A673 (cell line): ENCODE data around the gene GPA33. TPM values are rescaled to one million over a fixed set of nuclear protein-coding genes. Genes with fewer than 3 reads are reported as not detected.

ENCODE experiments used
- BruUV-seq: library from RNA; stranded (reverse); fragments of 400-500 nt; replicated peaks from 2 replicates; lab custom pipeline; 2021; lab: Mats Ljungman, UMichigan
- CTCF ChIA-PET: fragments of 300-600 bp; sonication (Branson Sonifier 250); formaldehyde crosslinking; loops from one replicate; lab custom pipeline; 2022; ENCODE audit warnings: antibody characterized with exemption; lab: Charles Lee
- POLR2A ChIA-PET: fragments of 300-600 bp; sonication (Branson Sonifier 250); formaldehyde crosslinking; loops from one replicate; lab custom pipeline; 2022; ENCODE audit warnings: antibody characterized with exemption; ENCODE audit not compliant: low non-redundant PET; lab: Charles Lee
- DNase-seq: peaks from one replicate; pipeline ENCODE4 v3.0.0-alpha.2; 2015; ENCODE audit warnings: low spot score
- H3K27ac ChIP-seq: fragments of 200-600 bp; sonication (generic); 2 replicates; pipeline ENCODE4 v1.5.1; 2016; ENCODE audit warnings: mixed run types, low read depth, mild to moderate bottlenecking, mixed read lengths, antibody characterized with exemption, low read length; ENCODE audit not compliant: poor library complexity, severe bottlenecking
- H3K27me3 ChIP-seq: fragments of 200-600 bp; sonication (generic); replicated peaks from 2 replicates; pipeline ENCODE4 v1.6.1; 2017; ENCODE audit warnings: mixed run types, low read depth, mild to moderate bottlenecking, mixed read lengths, antibody characterized with exemption, low read length; ENCODE audit not compliant: insufficient read depth, poor library complexity
- H3K36me3 ChIP-seq: fragments of 200-600 bp; sonication (generic); 2 replicates; pipeline ENCODE4 v1.6.1; 2016; ENCODE audit warnings: mixed run types, mild to moderate bottlenecking, mixed read lengths, antibody characterized with exemption, low read length; ENCODE audit not compliant: insufficient read depth, poor library complexity, severe bottlenecking
- H3K4me1 ChIP-seq: fragments of 200-600 bp; sonication (generic); 2 replicates; pipeline ENCODE4 v1.6.1; 2017; ENCODE audit warnings: mixed run types, mild to moderate bottlenecking, mixed read lengths, antibody characterized with exemption, low read length; ENCODE audit not compliant: insufficient read depth, poor library complexity, severe bottlenecking
- H3K4me3 ChIP-seq: fragments of 200-600 bp; sonication (generic); 2 replicates; pipeline ENCODE4 v1.5.1; 2016; ENCODE audit warnings: low read depth, mixed run types, mild to moderate bottlenecking, mixed read lengths, low read length; ENCODE audit not compliant: poor library complexity, severe bottlenecking
- H3K9me3 ChIP-seq: fragments of 200-600 bp; sonication (generic); 2 replicates; pipeline ENCODE4 v1.6.1; 2016; ENCODE audit warnings: mixed run types, low read depth, mild to moderate bottlenecking, mixed read lengths, antibody characterized with exemption, low read length; ENCODE audit not compliant: poor library complexity, severe bottlenecking
- EZH2 ChIP-seq: fragments of 200-600 bp; sonication (generic); IDR thresholded peaks from 2 replicates; pipeline ENCODE4 v1.6.1; 2017; ENCODE audit warnings: borderline replicate concordance, low read depth, mild to moderate bottlenecking, mixed read lengths, antibody characterized with exemption, low read length; ENCODE audit not compliant: poor library complexity, severe bottlenecking
- intact Hi-C: fragments of 100-400 bp; cut with micrococcal nuclease; formaldehyde crosslinking; loops from one replicate; pipeline ENCODE4 v1.10.0; 2022; ENCODE audit not compliant: unreplicated experiment
- total RNA-seq: library from RNA; stranded (reverse); gene quantifications from 2 replicates; pipeline ENCODE4 v1.2.3, GENCODE V29; 2021
- TF ChIP-seq, protein P1 (sequence below): fragments of 300-800, 200-600 bp; sonication (generic); conservative IDR thresholded peaks from 2 replicates; pipeline ENCODE4 v1.5.1; 2017; ENCODE audit warnings: low read depth, mild to moderate bottlenecking, antibody characterized with exemption, low read length, moderate library complexity, mixed read lengths

Gene GPA33
- total RNA-seq, 1 experiment from 2014 or later = not detected

GRCh38 chr1:167054946-167055630 is 35.1 kb downstream of the GPA33 start:
- Histone ChIP-seq H3K4me3 (no peak overlapping the region), H3K36me3 (no peaks in the 10 kb centered on the region), H3K27ac (no peak overlapping the region), H3K9me3 (no peaks in the 10 kb centered on the region), H3K4me1 (no peaks in the 10 kb centered on the region), H3K27me3 (peaks cover 5% of the 10 kb centered on the region)
- intact Hi-C loops = loop anchor here (5.0 kb wide), 2 partner anchors 482 to 1128 kb away; no protein-coding TSS in a partner anchor
- BruUV-seq = no TSS peak
- ChIA-PET POLR2A (no interaction called here), CTCF (interaction anchor here (1.4 kb wide), 1 partner anchor 145 kb away, joined by 4 read pairs; no protein-coding TSS in a partner anchor)
- TF ChIP-seq EZH2 = no peak
- TF ChIP-seq, protein P1, sequence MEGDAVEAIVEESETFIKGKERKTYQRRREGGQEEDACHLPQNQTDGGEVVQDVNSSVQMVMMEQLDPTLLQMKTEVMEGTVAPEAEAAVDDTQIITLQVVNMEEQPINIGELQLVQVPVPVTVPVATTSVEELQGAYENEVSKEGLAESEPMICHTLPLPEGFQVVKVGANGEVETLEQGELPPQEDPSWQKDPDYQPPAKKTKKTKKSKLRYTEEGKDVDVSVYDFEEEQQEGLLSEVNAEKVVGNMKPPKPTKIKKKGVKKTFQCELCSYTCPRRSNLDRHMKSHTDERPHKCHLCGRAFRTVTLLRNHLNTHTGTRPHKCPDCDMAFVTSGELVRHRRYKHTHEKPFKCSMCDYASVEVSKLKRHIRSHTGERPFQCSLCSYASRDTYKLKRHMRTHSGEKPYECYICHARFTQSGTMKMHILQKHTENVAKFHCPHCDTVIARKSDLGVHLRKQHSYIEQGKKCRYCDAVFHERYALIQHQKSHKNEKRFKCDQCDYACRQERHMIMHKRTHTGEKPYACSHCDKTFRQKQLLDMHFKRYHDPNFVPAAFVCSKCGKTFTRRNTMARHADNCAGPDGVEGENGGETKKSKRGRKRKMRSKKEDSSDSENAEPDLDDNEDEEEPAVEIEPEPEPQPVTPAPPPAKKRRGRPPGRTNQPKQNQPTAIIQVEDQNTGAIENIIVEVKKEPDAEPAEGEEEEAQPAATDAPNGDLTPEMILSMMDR = no peak
- no peak for DNase-seq

GRCh38 chr1:167054531-167054930 is 35.6 kb downstream of the GPA33 start:
- H3K9me3 ChIP-seq = no peaks in the 10 kb centered on the region
- no peaks in the 10 kb centered on the region for H3K36me3 ChIP-seq
- TF ChIP-seq, protein P1 = no peak
- no peak for TF ChIP-seq EZH2
- POLR2A ChIA-PET = no interaction called here
- H3K4me1 ChIP-seq = no peaks in the 10 kb centered on the region
- no peak overlapping the region for H3K4me3 ChIP-seq
- no peak overlapping the region for H3K27ac ChIP-seq
- no TSS peak for BruUV-seq
- intact Hi-C loops = no loop called here
- DNase-seq = no peak
- CTCF ChIA-PET = no interaction called here
- H3K27me3 ChIP-seq = peaks cover 10% of the 10 kb centered on the region

- CTCF ChIA-PET = no interaction called here
- peak; percentile 25 for DNase-seq
- Histone ChIP-seq H3K9me3 (no peaks in the 10 kb centered on the region), H3K27ac (no peak overlapping the region), H3K27me3 (peaks cover 31% of the 10 kb centered on the region), H3K4me3 (no peak overlapping the region), H3K4me1 (no peaks in the 10 kb centered on the region), H3K36me3 (no peaks in the 10 kb centered on the region)
- no peak for TF ChIP-seq EZH2
- TF ChIP-seq, protein P1 = peak; percentile 55
- intact Hi-C loops = no loop called here
- BruUV-seq = no TSS peak
- POLR2A ChIA-PET = no interaction called here
These were observed 37.8 kb downstream of the GPA33 start for GRCh38 chr1:167052389-167052788.
